ENCODE results near the gene HOXB2.

The HOXB2 gene

DNA sequence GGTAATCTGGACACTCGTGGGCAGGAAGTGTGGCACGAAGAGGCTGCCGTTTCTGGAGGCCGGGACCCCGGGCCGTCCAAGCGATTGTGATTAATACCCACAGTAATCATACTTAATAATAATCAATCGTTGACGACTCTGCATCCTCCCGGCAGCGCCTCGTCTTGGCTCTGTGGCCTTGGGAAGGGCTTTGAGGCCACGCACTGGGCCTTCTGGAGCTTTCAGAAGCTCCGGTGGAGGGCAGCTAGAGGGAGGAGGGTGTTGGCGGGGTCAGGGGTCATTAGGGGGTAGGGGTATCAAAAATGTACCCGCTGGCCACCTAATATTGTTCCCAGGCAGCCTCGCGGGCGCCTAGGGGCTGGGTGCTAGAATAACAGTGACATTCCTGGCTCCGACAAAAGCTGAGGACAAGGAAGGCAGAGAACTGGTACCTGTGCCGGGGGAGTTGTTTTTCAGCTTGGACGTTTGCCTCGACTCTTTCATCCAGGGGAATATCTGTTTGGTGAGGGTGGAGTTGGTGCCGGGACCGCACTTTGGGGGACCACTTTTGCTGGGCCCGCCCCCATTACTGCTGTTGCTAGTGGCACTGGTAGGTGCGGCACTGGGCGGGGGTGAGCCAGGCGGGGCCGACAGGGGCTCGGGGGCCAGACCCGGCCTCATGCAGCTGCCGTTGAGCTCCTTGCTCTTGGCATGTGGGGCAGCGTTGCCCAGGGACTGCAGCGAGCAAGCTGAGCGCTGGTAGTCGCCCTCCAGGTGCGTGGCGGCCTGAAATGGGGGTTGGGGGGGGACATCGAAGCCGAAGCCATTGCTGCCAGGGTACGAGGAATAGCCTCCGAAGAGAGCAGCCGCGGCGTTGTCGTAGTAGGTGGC lies 6.9 kb upstream of the HOXB2 start:
- ChIA-PET POLR2A (interaction anchor here (1.0 kb wide), 1 partner anchor 10 kb away, joined by 3 read pairs; no protein-coding TSS in a partner anchor), CTCF (interaction anchor here (0.5 to 0.6 kb wide), 3 partner anchors 14 to 36 kb away, joined by 3 read pairs; no protein-coding TSS in a partner anchor)

DNA sequence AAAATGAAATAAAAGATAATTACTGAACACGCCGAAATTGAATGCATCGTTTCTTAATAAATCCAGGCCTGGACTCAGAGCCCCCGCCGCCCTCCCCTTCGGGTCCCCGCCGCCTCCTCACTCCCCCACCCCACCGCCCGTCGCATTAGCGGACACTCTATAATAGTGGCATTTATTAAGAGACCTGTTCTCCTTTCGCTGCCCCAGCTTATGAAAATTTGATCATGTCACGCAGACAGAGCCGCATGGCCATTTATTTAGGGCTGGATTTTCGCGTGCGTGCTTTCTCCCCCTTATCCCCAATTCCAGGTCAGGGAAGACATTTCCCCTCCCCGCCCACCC lies 6.3 kb upstream of the HOXB2 start:
- no peaks in the 10 kb centered on the region for H3K9me3 ChIP-seq (ENCODE audit: control insufficient read depth, insufficient read depth, low read depth, low read length)
- peaks cover 54% of the 10 kb centered on the region for H3K4me1 ChIP-seq (ENCODE audit: control insufficient read depth, insufficient read depth, low read length)
- POLR2A ChIA-PET, result no interaction called here
- CTCF ChIA-PET, result interaction anchor here (0.5 to 0.6 kb wide), 4 partner anchors 11 to 37 kb away, joined by 3 read pairs; no protein-coding TSS in a partner anchor
- H3K27ac ChIP-seq (ENCODE audit: extremely low read depth, low read depth, low read length), result no peak overlapping the region
- peaks cover 15 to 51% of the 10 kb centered on the region in 2 experiments for H3K36me3 ChIP-seq (ENCODE audit: control insufficient read depth in 2 of 2, insufficient read depth in 1 of 2, low read length in 2 of 2)
- H3K4me3 ChIP-seq (ENCODE audit: low read depth, low read length), result no peak overlapping the region
- TF ChIP-seq ZNF747 (tag by site-specific recombination; IDR thresholded peaks at IDR 0.05), result no peak
- TF ChIP-seq WT1 (tag by site-specific recombination; IDR thresholded peaks at IDR 0.05), result no peak
- no peak for TF ChIP-seq ZSCAN30 (tag by site-specific recombination; IDR thresholded peaks at IDR 0.05)
- no peak for TF ChIP-seq PRDM10 (tag by site-specific recombination; IDR thresholded peaks at IDR 0.05)
- no peak for TF ChIP-seq ZNF19 (tag by site-specific recombination; IDR thresholded peaks at IDR 0.05; ENCODE audit: low read depth)
- TF ChIP-seq ZSCAN18 (tag by site-specific recombination; IDR thresholded peaks at IDR 0.05), result no peak
- no peak for TF ChIP-seq ZBTB17 (tag by site-specific recombination; IDR thresholded peaks at IDR 0.05)
- TF ChIP-seq GFI1B (tag by site-specific recombination; IDR thresholded peaks at IDR 0.05), result no peak
- no peak for TF ChIP-seq ZNF510 (tag by site-specific recombination; IDR thresholded peaks at IDR 0.05; ENCODE audit: insufficient replicate concordance)

More for the DNA sequence above, 6.9 kb upstream of the HOXB2 start:
- TF ChIP-seq, protein P1, sequence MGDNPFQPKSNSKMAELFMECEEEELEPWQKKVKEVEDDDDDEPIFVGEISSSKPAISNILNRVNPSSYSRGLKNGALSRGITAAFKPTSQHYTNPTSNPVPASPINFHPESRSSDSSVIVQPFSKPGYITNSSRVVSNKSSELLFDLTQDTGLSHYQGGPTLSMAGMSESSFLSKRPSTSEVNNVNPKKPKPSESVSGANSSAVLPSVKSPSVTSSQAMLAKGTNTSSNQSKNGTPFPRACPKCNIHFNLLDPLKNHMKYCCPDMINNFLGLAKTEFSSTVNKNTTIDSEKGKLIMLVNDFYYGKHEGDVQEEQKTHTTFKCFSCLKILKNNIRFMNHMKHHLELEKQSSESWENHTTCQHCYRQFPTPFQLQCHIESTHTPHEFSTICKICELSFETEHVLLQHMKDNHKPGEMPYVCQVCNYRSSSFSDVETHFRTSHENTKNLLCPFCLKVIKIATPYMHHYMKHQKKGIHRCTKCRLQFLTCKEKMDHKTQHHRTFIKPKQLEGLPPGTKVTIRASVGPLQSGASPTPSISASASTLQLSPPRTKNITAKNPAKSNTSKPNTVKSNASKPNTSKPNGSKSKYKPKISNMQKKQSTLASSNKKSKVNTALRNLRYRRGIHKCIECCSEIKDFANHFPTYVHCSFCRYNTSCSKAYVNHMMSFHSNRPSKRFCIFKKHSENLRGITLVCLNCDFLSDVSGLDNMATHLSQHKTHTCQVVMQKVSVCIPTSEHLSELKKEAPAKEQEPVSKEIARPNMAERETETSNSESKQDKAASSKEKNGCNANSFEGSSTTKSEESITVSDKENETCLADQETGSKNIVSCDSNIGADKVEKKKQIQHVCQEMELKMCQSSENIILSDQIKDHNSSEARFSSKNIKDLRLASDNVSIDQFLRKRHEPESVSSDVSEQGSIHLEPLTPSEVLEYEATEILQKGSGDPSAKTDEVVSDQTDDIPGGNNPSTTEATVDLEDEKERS (tag by site-specific recombination; IDR thresholded peaks at IDR 0.05), result no peak
- TF ChIP-seq ZBTB7A (tag by site-specific recombination; IDR thresholded peaks at IDR 0.05; ENCODE audit: low read depth), result no peak
- no peak for TF ChIP-seq GLIS1 (tag by site-specific recombination; IDR thresholded peaks at IDR 0.05)
- TF ChIP-seq, protein P2, sequence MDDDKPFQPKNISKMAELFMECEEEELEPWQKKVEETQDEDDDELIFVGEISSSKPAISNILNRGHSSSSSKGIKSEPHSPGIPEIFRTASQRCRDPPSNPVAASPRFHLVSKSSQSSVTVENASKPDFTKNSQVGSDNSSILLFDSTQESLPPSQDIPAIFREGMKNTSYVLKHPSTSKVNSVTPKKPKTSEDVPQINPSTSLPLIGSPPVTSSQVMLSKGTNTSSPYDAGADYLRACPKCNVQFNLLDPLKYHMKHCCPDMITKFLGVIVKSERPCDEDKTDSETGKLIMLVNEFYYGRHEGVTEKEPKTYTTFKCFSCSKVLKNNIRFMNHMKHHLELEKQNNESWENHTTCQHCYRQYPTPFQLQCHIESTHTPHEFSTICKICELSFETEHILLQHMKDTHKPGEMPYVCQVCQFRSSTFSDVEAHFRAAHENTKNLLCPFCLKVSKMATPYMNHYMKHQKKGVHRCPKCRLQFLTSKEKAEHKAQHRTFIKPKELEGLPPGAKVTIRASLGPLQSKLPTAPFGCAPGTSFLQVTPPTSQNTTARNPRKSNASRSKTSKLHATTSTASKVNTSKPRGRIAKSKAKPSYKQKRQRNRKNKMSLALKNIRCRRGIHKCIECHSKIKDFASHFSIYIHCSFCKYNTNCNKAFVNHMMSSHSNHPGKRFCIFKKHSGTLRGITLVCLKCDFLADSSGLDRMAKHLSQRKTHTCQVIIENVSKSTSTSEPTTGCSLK (tag by site-specific recombination; IDR thresholded peaks at IDR 0.05), result no peak
- TF ChIP-seq RBAK (tag by site-specific recombination; IDR thresholded peaks at IDR 0.05), result no peak
- TF ChIP-seq, protein P3, sequence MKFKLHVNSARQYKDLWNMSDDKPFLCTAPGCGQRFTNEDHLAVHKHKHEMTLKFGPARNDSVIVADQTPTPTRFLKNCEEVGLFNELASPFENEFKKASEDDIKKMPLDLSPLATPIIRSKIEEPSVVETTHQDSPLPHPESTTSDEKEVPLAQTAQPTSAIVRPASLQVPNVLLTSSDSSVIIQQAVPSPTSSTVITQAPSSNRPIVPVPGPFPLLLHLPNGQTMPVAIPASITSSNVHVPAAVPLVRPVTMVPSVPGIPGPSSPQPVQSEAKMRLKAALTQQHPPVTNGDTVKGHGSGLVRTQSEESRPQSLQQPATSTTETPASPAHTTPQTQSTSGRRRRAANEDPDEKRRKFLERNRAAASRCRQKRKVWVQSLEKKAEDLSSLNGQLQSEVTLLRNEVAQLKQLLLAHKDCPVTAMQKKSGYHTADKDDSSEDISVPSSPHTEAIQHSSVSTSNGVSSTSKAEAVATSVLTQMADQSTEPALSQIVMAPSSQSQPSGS (tag by site-specific recombination; IDR thresholded peaks at IDR 0.05; ENCODE audit: low read depth), result no peak
- no peak for TF ChIP-seq ZNF596 (tag by site-specific recombination; IDR thresholded peaks at IDR 0.05)
- TF ChIP-seq, protein P4, sequence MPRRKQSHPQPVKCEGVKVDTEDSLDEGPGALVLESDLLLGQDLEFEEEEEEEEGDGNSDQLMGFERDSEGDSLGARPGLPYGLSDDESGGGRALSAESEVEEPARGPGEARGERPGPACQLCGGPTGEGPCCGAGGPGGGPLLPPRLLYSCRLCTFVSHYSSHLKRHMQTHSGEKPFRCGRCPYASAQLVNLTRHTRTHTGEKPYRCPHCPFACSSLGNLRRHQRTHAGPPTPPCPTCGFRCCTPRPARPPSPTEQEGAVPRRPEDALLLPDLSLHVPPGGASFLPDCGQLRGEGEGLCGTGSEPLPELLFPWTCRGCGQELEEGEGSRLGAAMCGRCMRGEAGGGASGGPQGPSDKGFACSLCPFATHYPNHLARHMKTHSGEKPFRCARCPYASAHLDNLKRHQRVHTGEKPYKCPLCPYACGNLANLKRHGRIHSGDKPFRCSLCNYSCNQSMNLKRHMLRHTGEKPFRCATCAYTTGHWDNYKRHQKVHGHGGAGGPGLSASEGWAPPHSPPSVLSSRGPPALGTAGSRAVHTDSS (tag by site-specific recombination; IDR thresholded peaks at IDR 0.05), result no peak
- TF ChIP-seq ZXDB (tag by site-specific recombination; IDR thresholded peaks at IDR 0.05), result no peak
- Histone ChIP-seq H3K4me3 (ENCODE audit: low read depth, low read length) (no peak overlapping the region), H3K4me1 (ENCODE audit: control insufficient read depth, insufficient read depth, low read length) (peaks cover 53% of the 10 kb centered on the region), H3K36me3 (ENCODE audit: control insufficient read depth in 2 of 2, insufficient read depth in 1 of 2, low read length in 2 of 2) (peaks cover 15 to 51% of the 10 kb centered on the region in 2 experiments), H3K27ac (ENCODE audit: extremely low read depth, low read depth, low read length) (no peak overlapping the region), H3K9me3 (ENCODE audit: control insufficient read depth, insufficient read depth, low read depth, low read length) (no peaks in the 10 kb centered on the region)
